Trophoblast cell (in vitro differentiated cells and primary cell): Measurements from ENCODE around the gene NYNRIN.

Experiments
- DNase-seq, 2 donors: peaks; one replicate each; pipeline ENCODE4 v3.0.0-alpha.2; 2016
- H2AFZ ChIP-seq: 2 replicates; pipeline ENCODE4 v1.6.1; 2013; ENCODE audit warnings: low read length, moderate library complexity, mild to moderate bottlenecking; ENCODE audit not compliant: insufficient read depth, poor library complexity
- H2AK5ac ChIP-seq: 2 replicates; pipeline ENCODE4 v1.6.1; 2013; ENCODE audit warnings: mild to moderate bottlenecking, low read length
- H2BK120ac ChIP-seq: 2 replicates; pipeline ENCODE4 v1.6.1; 2013; ENCODE audit warnings: low read length, mild to moderate bottlenecking, moderate library complexity; ENCODE audit not compliant: insufficient read depth, poor library complexity
- H2BK12ac ChIP-seq: 2 replicates; pipeline ENCODE4 v1.6.1; 2013; ENCODE audit warnings: mild to moderate bottlenecking, low read length, moderate library complexity
- H2BK5ac ChIP-seq: 2 replicates; pipeline ENCODE4 v1.6.1; 2013; ENCODE audit warnings: low read length, low read depth, moderate library complexity, mild to moderate bottlenecking; ENCODE audit not compliant: poor library complexity
- H3K14ac ChIP-seq: 2 replicates; pipeline ENCODE4 v1.6.1; 2013; ENCODE audit warnings: mild to moderate bottlenecking, low read length
- H3K18ac ChIP-seq: 2 replicates; pipeline ENCODE4 v1.6.1; 2013; ENCODE audit warnings: mild to moderate bottlenecking, low read length
- H3K23ac ChIP-seq: 2 replicates; pipeline ENCODE4 v1.6.1; 2013; ENCODE audit warnings: low read length
- H3K27ac ChIP-seq: 2 replicates; pipeline ENCODE4 v1.5.1; 2013; ENCODE audit warnings: low read depth, mild to moderate bottlenecking, inconsistent platforms, low read length, moderate library complexity
- H3K27me3 ChIP-seq: 2 replicates; pipeline ENCODE4 v1.6.1; 2013; ENCODE audit warnings: inconsistent platforms, mild to moderate bottlenecking, low read length, moderate library complexity; ENCODE audit not compliant: insufficient read depth
- H3K36me3 ChIP-seq, 2 experiments: 1 replicate in 1 of 2; 2 replicates in 1 of 2; pipeline ENCODE4 v1.6.1; 2013; ENCODE audit warnings: low read length in 2 of 2, mild to moderate bottlenecking in 2 of 2, moderate library complexity in 1 of 2; ENCODE audit not compliant: insufficient read depth in 2 of 2, control insufficient read depth in 1 of 2
- H3K4ac ChIP-seq: 2 replicates; pipeline ENCODE4 v1.6.1; 2013; ENCODE audit warnings: low read depth, mild to moderate bottlenecking, low read length, moderate library complexity
- H3K4me1 ChIP-seq, 2 experiments: 1 replicate in 1 of 2; 2 replicates in 1 of 2; pipeline ENCODE4 v1.6.1; 2013; ENCODE audit warnings: low read length in 2 of 2, mild to moderate bottlenecking in 2 of 2, moderate library complexity in 1 of 2; ENCODE audit not compliant: insufficient read depth in 2 of 2, control insufficient read depth in 1 of 2
- H3K4me2 ChIP-seq: 2 replicates; pipeline ENCODE4 v1.6.1; 2013; ENCODE audit warnings: inconsistent platforms, mild to moderate bottlenecking, low read length, moderate library complexity
- H3K4me3 ChIP-seq: 2 replicates; pipeline ENCODE4 v1.5.1; 2013; ENCODE audit warnings: mild to moderate bottlenecking, low read depth, low read length, inconsistent platforms
- H3K79me1 ChIP-seq: one replicate; pipeline ENCODE4 v1.6.1; 2013; ENCODE audit warnings: low read length
- H3K79me2 ChIP-seq: 2 replicates; pipeline ENCODE4 v1.6.1; 2013; ENCODE audit warnings: low read length, mild to moderate bottlenecking; ENCODE audit not compliant: control insufficient read depth, insufficient read depth, poor library complexity
- H3K9ac ChIP-seq: 2 replicates; pipeline ENCODE4 v1.6.1; 2013; ENCODE audit warnings: mild to moderate bottlenecking, low read length
- H3K9me3 ChIP-seq: 2 replicates; pipeline ENCODE4 v1.6.1; 2013; ENCODE audit warnings: low read depth, mild to moderate bottlenecking, control low read depth, inconsistent platforms, low read length; ENCODE audit not compliant: insufficient read depth
- H4K12ac ChIP-seq: 2 replicates; pipeline ENCODE4 v1.6.1; 2013; ENCODE audit warnings: low read depth, mild to moderate bottlenecking, low read length, moderate library complexity
- H4K8ac ChIP-seq: 2 replicates; pipeline ENCODE4 v1.6.1; 2013; ENCODE audit warnings: low read depth, mild to moderate bottlenecking, low read length, moderate library complexity
- H4K91ac ChIP-seq: one replicate; pipeline ENCODE4 v1.6.1; 2013; ENCODE audit warnings: low read depth, mild to moderate bottlenecking, low read length, moderate library complexity
- WGBS: extraction: QIAGEN DNeasy Blood & Tissue Kit; methylation state at CpG from one replicate; pipeline ENCODE4 v1.1.7; 2013; ENCODE audit warnings: missing lambda C conversion rate; ENCODE audit not compliant: insufficient read length, insufficient coverage; ENCODE audit errors: extremely low coverage; 5-methylcytosine and 5-hydroxymethylcytosine counted together

Gene NYNRIN

GRCh38 chr14:24435192-24435810 lies 36.5 kb downstream of the NYNRIN start:
- no peak for DNase-seq
- no CpG with 5 or more reads among the region's 2 CpGs for WGBS
- Histone ChIP-seq H3K18ac (no peak overlapping the region), H4K8ac (no peak overlapping the region), H3K4me3 (no peak overlapping the region), H2AFZ (no peak overlapping the region), H2BK5ac (no peak overlapping the region), H3K4me1 (peaks cover 10 to 12% of the 10 kb centered on the region in 2 experiments), H2AK5ac (no peak overlapping the region), H3K23ac (no peak overlapping the region), H3K4ac (no peak overlapping the region), H2BK12ac (no peak overlapping the region), H4K12ac (no peak overlapping the region), H3K9ac (no peak overlapping the region), H3K4me2 (no peak overlapping the region), H3K36me3 (peaks cover 38 to 56% of the 10 kb centered on the region in 2 experiments), H3K14ac (no peak overlapping the region), H3K27ac (no peak overlapping the region), H4K91ac (no peak overlapping the region), H3K79me1 (peaks cover 5% of the 10 kb centered on the region), H2BK120ac (no peak overlapping the region), H3K27me3 (no peaks in the 10 kb centered on the region), H3K9me3 (no peaks in the 10 kb centered on the region), H3K79me2 (peaks cover 3% of the 10 kb centered on the region)

GRCh38 chr14:24435998-24436354 lies 37.2 kb downstream of the NYNRIN start:
- Histone ChIP-seq H3K23ac (no peak overlapping the region), H3K14ac (no peak overlapping the region), H3K27ac (no peak overlapping the region), H3K4me3 (no peak overlapping the region), H2BK120ac (no peak overlapping the region), H4K12ac (no peak overlapping the region), H2BK5ac (no peak overlapping the region), H3K4me1 (peaks cover 5 to 7% of the 10 kb centered on the region in 2 experiments), H3K27me3 (no peaks in the 10 kb centered on the region), H3K36me3 (peaks cover 43 to 61% of the 10 kb centered on the region in 2 experiments), H4K8ac (no peak overlapping the region), H3K4me2 (no peak overlapping the region), H3K9ac (no peak overlapping the region), H3K18ac (no peak overlapping the region), H3K79me2 (no peaks in the 10 kb centered on the region), H3K9me3 (no peaks in the 10 kb centered on the region), H3K79me1 (no peaks in the 10 kb centered on the region), H3K4ac (no peak overlapping the region), H2BK12ac (no peak overlapping the region), H2AK5ac (no peak overlapping the region), H2AFZ (no peak overlapping the region), H4K91ac (no peak overlapping the region)
- DNase-seq, result no peak
- no CpG with 5 or more reads among the region's 6 CpGs for WGBS

- H2BK12ac ChIP-seq, result no peak overlapping the region
- peak; percentile 32 to 77 for DNase-seq
- H3K9ac ChIP-seq, result no peak overlapping the region
- no peaks in the 10 kb centered on the region for H3K79me2 ChIP-seq
- H3K9me3 ChIP-seq, result no peaks in the 10 kb centered on the region
- no peak overlapping the region for H2BK120ac ChIP-seq
- H3K4ac ChIP-seq, result no peak overlapping the region
- H3K27me3 ChIP-seq, result no peaks in the 10 kb centered on the region
- WGBS, result no CpG with 5 or more reads among the region's 5 CpGs
- no peak overlapping the region for H3K18ac ChIP-seq
- no peak overlapping the region for H3K4me3 ChIP-seq
- H3K4me1 ChIP-seq, result peaks cover 2% of the 10 kb centered on the region in 2 experiments
- no peak overlapping the region for H4K91ac ChIP-seq
- H3K23ac ChIP-seq, result no peak overlapping the region
- H4K12ac ChIP-seq, result no peak overlapping the region
- no peak overlapping the region for H2BK5ac ChIP-seq
- H4K8ac ChIP-seq, result no peak overlapping the region
- H3K36me3 ChIP-seq, result peaks cover 43 to 61% of the 10 kb centered on the region in 2 experiments
- H2AK5ac ChIP-seq, result no peak overlapping the region
- H3K79me1 ChIP-seq, result no peaks in the 10 kb centered on the region
- H3K4me2 ChIP-seq, result no peak overlapping the region
- no peak overlapping the region for H3K14ac ChIP-seq
- H3K27ac ChIP-seq, result no peak overlapping the region
- H2AFZ ChIP-seq, result no peak overlapping the region
Observed at GRCh38 chr14:24436355-24437019, 37.7 kb downstream of the NYNRIN start.

- Histone ChIP-seq H3K18ac (no peak overlapping the region), H2AFZ (no peak overlapping the region), H3K79me2 (peaks cover 4% of the 10 kb centered on the region), H3K4me2 (no peak overlapping the region), H3K36me3 (peaks cover 40 to 58% of the 10 kb centered on the region in 2 experiments), H2BK12ac (no peak overlapping the region), H3K4ac (no peak overlapping the region), H4K8ac (no peak overlapping the region), H3K9me3 (no peaks in the 10 kb centered on the region), H3K9ac (no peak overlapping the region), H3K4me3 (no peak overlapping the region), H3K23ac (no peak overlapping the region), H3K79me1 (peaks cover 4% of the 10 kb centered on the region), H3K27ac (no peak overlapping the region), H2AK5ac (no peak overlapping the region), H2BK120ac (no peak overlapping the region), H4K12ac (no peak overlapping the region), H3K27me3 (no peaks in the 10 kb centered on the region), H3K4me1 (peaks cover 4 to 6% of the 10 kb centered on the region in 2 experiments), H4K91ac (no peak overlapping the region), H3K14ac (no peak overlapping the region), H2BK5ac (no peak overlapping the region)
- no CpG with 5 or more reads among the region's 12 CpGs for WGBS
- DNase-seq, result no peak
Observed at GRCh38 chr14:24437020-24437735, 38.4 kb downstream of the NYNRIN start.
